Measurements from ENCODE around the gene NBEA. TPM values are rescaled to one million over a fixed set of nuclear protein-coding genes. Genes with fewer than 3 reads are reported as not detected.

The NBEA gene
- total RNA-seq, 3 donors from 2014 or later, result 3.5 to 27.2 (median 5.2) TPM

DNA sequence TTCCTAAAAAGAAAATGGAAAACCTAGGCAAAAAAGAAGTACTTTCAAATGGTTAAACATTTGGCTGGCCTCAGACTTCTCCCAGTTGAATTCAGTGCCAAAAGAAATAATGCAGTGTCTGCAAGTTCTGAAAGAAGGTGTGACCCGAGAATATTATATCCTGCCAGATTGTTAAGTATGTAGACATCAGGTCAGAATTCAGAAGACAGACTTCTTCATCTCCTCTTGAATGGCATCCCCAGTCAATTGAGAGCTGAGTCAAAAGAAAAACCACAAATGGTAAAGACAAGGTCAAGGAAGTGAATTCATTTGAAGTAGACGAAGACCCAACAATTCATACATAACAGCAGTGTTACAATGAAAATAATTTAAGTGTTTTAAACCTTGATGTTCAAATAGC is 194.5 kb downstream of the NBEA start:
- TF ChIP-seq, protein P1, sequence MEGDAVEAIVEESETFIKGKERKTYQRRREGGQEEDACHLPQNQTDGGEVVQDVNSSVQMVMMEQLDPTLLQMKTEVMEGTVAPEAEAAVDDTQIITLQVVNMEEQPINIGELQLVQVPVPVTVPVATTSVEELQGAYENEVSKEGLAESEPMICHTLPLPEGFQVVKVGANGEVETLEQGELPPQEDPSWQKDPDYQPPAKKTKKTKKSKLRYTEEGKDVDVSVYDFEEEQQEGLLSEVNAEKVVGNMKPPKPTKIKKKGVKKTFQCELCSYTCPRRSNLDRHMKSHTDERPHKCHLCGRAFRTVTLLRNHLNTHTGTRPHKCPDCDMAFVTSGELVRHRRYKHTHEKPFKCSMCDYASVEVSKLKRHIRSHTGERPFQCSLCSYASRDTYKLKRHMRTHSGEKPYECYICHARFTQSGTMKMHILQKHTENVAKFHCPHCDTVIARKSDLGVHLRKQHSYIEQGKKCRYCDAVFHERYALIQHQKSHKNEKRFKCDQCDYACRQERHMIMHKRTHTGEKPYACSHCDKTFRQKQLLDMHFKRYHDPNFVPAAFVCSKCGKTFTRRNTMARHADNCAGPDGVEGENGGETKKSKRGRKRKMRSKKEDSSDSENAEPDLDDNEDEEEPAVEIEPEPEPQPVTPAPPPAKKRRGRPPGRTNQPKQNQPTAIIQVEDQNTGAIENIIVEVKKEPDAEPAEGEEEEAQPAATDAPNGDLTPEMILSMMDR (IDR thresholded peaks at IDR 0.05), result no peak
- intact Hi-C loops (cut with DNase I, micrococcal nuclease), result no loop called here
- Histone ChIP-seq H3K4me3 (no peak overlapping the region), H3K36me3 (ENCODE audit: low read depth) (no peaks in the 10 kb centered on the region), H3K4me1 (ENCODE audit: low read depth) (no peaks in the 10 kb centered on the region), H3K9me3 (no peaks in the 10 kb centered on the region)
- ATAC-seq (no peak), DNase-seq (no peak)

DNA sequence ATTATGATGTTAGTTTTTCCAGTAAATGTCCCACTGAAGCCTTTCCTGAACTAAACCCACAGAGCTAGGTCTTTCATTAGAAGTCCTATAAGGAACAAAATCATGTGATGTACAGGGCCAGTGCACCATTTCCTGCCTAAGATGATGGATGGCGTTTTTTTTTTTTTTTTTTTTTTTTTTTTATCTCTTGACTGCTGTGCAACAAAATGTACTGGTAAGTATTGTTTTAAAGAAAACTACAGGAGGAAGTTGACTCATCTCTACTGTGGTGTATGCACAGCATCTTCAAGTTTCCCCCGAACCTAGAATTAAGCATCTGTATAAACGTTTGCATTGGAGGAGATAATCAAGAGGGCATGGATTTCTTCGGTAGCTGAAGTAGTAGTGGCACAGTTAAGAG is 197.5 kb downstream of the NBEA start:
- intact Hi-C loops (cut with DNase I, micrococcal nuclease), result no loop called here
- TF ChIP-seq, protein P1 (IDR thresholded peaks at IDR 0.05), result no peak
- Histone ChIP-seq H3K4me1 (ENCODE audit: low read depth) (no peaks in the 10 kb centered on the region), H3K4me3 (no peak overlapping the region), H3K36me3 (ENCODE audit: low read depth) (no peaks in the 10 kb centered on the region), H3K9me3 (no peaks in the 10 kb centered on the region)
- ATAC-seq (no peak), DNase-seq (no peak)

DNA sequence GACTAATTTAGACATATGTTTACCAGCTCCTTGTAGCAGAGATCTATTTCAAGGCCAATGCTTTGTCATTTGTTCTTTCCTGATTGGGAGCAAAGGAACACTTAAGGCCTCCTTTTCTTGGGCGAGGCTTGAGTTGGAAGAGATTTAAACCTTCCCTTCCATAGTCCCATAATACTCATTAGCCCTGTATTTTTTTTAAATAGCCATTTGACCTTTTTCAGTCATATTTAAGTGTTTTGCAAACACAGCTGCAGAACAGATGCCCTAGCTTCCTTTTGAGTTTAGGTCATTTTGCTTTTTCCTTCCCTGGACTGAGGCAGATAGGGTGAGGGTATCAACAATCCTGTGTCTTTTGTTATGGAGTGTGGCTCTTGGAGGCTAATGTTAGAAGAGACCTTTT is 198.3 kb downstream of the NBEA start:
- H3K4me3 ChIP-seq, result no peak overlapping the region
- TF ChIP-seq, protein P1 (IDR thresholded peaks at IDR 0.05), result no peak
- H3K9me3 ChIP-seq, result no peaks in the 10 kb centered on the region
- DNase-seq, result no peak
- H3K4me1 ChIP-seq (ENCODE audit: low read depth), result no peaks in the 10 kb centered on the region
- ATAC-seq, result no peak
- intact Hi-C loops (cut with DNase I, micrococcal nuclease), result no loop called here
- no peaks in the 10 kb centered on the region for H3K36me3 ChIP-seq (ENCODE audit: low read depth)

DNA sequence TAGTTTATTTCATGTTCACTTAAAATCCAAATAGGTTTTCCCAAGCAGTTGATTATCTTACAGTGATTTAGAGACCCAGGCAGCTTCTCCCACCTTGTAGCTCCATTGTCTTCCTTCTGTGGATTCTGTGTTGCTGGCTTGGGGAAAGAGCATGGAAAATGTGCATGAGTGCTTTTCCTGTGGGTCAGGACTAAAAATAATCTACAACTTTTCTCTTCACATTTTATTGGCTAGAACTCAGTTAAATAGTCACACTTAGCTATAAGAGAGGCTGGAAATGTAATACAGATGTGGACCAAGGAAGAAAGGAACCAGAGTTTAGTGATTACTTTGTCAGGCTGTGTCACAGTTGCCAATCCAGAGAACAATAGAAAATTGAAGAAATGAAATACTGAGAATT is 198.8 kb downstream of the NBEA start:
- intact Hi-C loops (cut with DNase I, micrococcal nuclease), result no loop called here
- no peak for DNase-seq
- H3K4me1 ChIP-seq (ENCODE audit: low read depth), result no peaks in the 10 kb centered on the region
- TF ChIP-seq, protein P1 (IDR thresholded peaks at IDR 0.05), result no peak
- H3K9me3 ChIP-seq, result no peaks in the 10 kb centered on the region
- no peak for ATAC-seq
- no peaks in the 10 kb centered on the region for H3K36me3 ChIP-seq (ENCODE audit: low read depth)
- no peak overlapping the region for H3K4me3 ChIP-seq

DNA sequence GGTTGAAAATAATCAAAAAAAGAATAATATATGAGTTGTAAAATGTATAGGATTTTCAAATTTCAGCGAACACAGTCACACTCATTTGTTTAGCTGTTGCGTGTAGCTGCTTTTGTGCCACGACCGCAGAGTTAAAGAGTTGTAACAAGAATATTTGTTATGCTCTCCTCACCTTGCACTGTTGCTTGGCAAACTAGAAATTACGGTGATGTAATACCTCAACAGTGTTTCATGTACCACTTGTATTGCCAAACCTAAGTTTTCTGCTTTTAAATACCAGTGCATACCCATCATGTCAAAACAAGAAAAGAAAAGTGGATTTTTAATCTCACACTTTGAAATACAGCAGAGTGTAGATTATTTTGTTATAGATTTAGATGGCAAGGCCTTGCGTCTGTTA is 201.1 kb downstream of the NBEA start:
- ATAC-seq (no peak), DNase-seq (no peak)
- Histone ChIP-seq H3K4me3 (no peak overlapping the region), H3K36me3 (ENCODE audit: low read depth) (no peaks in the 10 kb centered on the region), H3K4me1 (ENCODE audit: low read depth) (no peaks in the 10 kb centered on the region), H3K9me3 (no peaks in the 10 kb centered on the region)
- intact Hi-C loops (cut with DNase I, micrococcal nuclease), result no loop called here
- TF ChIP-seq, protein P1 (IDR thresholded peaks at IDR 0.05), result no peak
